DMS 273 (cell line): ENCODE measurements around the gene NME9.
A peak's percentile ranks its signal among the peaks of the same experiment; 100 is the strongest.

ENCODE experiments used
- DNase-seq: peaks from one replicate; lab custom pipeline; 2025; ENCODE audit not compliant: unreplicated experiment; lab: John Stamatoyannopoulos, UW

The NME9 gene

DNA sequence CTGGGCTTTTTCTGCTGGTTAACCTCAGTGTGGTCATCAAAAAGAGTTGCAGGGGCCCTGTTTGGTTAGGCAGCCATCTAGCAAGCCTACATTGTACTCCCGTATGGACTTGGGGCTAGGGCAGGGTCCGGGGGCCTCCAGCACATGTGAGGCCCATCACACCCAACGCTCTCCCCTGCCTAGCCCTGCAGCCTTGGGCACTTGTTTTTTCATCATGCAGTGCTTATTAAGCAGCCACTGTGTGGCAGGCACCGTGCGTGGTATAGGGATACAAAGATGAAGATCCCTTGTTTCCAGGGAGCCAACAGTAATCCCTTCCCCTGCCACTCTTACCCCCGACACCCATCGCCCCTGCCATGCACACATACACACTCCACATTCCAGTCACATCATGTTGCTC lies 32.9 kb upstream of the NME9 start:
- no peak for DNase-seq

DNA sequence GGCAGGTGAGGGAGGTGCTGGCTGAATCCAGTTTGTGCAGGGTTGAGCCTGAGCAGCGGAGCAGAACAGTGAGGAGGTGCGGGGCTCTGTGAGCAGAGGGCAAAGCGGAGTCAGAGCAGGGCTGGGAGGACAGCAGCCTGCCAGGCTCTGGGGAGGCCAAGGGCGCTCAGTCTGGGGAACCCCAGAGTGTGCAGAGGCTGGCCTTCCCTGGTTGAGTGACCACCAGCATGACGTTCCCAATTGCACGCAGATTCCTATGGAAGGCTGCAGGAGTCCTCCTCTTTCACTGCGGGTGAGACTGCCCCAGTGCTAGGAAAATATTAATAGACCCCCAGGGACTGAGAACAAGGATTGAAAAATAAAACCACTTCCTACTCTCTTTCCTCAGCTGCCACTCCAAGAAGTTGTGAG lies 31.9 kb upstream of the NME9 start:
- DNase-seq, result no peak

DNA sequence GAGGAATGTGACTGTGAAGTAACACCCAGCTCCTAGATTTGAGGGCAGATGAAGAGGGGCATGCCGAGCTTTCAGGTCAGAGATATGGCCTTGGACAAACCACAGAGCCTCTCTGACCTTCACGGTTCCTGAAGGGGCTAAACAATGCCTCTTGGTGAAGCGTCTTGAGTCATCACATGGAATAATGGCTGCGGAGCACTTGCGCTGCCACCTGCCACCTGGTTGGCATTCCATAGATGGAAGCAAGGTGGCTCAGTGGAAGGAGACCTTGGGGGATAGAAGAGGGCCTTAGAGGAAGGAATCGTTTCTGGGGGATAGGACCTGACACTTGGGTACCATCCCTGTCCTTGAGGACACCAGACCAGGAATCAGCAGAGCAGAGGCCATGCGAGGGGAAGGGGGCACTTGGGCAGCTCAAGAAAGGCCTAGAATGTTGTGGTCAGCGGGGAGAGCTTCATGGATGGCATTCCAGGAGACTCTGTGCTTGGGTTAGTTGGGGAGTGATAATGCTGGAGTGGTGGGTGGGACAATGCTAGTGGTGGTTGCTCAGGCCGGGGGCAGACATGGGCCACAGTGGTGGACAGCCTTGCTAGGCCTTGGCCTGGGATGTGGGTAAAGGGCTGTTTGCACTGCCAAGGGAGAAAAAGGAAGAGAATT lies 31.3 kb upstream of the NME9 start:
- DNase-seq, result no peak

- no peak for DNase-seq
Observed at GRCh38 chr3:138359919-138360868, 30.5 kb upstream of the NME9 start.

DNA sequence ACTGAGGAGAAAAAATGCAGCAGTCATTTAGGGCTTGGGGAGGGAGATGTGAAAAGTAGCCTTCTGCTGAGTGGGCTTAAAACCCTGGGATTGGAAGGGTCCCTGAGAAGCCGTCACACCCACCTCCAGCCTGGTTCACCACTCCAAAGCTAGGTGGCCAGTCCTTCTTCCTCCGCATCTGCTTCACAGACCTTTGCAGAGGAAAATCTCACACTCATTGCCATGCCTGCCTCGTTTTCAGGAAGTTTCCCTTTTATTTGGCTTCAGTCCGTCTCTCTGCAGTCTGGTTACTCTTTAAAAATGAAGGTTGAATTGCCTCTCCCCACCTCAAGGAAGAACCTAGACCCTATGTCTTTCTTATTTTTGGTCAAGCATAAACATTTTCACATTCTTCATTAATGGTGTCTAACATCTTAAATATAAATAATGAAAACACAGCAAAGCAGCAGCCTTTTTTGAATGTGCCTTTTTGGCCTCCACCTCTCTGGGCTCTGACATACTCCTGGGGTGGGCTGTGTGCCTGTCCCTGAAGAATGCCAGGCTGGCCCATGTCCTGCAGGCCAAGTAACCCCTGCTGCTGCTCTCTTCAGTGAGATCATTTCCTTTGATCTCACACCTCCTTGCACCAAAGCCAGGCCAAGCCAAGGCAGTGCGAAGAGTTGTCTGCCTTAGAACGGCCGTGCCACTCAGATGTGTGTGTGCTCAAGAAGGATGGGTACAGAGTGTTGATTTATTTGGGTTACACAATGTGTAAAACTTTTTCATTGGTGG lies 29.7 kb upstream of the NME9 start:
- no peak for DNase-seq

DNA sequence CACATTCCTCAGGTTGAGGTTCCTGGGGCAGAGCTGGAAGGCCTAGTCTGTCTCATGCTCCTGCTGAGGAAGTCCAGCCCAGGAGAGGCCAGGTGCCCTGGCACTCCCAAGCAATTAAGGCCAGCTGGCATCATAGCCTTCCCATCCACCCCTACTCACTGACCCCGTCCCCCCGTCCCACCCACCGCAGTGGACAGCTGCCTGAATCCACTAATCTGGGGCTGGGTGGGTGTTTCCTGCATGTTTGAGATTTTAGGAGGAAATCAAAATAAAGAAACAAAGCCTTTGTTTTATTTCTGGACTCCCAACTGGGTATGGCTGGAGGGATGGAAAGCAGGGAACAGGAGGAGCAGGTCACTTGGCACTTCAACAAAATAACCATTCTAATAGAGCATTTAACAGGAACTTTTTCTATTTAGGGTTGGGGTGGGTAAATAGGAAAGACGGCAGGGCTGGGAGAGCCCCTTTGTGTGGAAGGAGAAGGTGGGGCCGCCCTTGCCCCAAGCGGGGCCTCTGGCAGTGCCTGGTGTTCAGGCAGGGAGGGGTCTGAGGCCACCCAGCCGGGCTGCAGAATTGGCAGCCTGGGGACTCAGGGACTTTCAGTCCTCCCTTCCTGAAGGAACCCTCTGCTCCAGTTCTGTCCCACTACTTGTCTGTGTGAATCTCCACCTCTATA lies 27.2 kb upstream of the NME9 start:
- no peak for DNase-seq

DNA sequence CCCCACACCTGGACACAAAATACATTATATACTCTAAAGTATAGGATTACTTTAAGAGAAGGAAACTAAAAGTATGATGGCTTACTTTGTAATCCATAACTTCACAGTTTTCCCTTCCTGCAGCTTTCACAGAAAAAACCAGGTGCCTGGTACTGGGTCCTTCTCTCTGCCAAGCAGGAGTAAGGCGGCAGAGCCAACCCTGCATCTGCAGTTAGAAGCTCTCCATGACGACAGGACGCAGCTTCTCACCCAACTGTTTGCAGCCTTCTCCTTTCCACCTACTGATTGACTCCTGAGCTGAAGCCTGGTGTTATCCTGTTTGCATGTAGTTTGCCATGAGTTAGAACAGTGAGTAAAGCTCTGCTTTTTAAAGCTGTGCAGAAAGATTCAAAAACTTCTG lies 25.4 kb upstream of the NME9 start:
- DNase-seq, result no peak

DNA sequence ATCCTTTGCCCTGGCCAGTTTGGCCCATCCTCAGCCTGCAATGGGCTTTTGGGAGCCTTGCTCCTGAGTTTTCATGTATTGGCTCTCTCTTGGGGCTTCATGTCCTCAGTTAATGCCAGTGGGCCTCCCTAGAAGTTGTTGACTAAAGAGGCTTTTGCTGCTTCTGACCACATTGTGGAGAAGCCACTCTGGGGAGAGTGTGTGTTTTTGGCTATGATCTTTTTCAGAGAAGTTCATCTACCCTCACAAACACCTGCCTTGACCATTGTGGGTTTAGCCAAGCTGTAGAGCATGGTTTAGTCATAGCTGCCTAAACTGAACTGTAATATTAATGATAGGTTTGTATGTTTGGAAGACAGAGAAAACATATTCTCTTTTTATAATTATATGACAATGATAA lies 24.7 kb upstream of the NME9 start:
- no peak for DNase-seq

DNA sequence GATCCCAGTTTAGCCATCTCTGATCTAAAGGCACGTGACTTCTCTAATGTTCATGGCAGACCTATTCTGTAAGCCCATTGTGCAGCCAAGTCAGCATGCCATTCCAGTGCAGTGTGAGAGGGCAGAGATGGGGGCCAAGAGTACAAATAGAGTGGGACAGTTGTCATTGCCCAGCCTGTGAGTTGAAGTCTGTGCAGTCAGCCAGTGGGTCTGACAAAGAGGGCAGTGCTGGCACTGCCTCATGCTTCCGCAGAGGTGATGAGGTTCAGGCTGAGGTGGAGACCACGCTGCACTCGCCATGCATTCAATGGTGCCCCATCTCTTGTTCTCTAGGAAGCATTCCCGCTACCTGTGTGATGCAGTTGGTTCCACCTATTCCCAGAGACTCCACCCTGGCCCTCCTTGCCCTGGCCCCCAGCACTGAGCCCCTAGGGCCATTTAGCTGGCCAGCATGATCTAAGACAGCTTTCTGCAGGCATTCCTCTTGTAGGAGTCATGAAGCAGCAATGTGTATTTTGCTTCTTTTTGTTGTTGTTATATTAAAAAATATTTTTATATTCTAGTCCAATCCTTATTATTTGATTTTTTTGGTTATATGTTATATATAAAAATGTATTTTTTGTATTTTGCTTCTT lies 22.4 kb upstream of the NME9 start:
- DNase-seq, result no peak

- DNase-seq, result no peak
Observed at GRCh38 chr3:138351151-138351550, 21.5 kb upstream of the NME9 start.

DNA sequence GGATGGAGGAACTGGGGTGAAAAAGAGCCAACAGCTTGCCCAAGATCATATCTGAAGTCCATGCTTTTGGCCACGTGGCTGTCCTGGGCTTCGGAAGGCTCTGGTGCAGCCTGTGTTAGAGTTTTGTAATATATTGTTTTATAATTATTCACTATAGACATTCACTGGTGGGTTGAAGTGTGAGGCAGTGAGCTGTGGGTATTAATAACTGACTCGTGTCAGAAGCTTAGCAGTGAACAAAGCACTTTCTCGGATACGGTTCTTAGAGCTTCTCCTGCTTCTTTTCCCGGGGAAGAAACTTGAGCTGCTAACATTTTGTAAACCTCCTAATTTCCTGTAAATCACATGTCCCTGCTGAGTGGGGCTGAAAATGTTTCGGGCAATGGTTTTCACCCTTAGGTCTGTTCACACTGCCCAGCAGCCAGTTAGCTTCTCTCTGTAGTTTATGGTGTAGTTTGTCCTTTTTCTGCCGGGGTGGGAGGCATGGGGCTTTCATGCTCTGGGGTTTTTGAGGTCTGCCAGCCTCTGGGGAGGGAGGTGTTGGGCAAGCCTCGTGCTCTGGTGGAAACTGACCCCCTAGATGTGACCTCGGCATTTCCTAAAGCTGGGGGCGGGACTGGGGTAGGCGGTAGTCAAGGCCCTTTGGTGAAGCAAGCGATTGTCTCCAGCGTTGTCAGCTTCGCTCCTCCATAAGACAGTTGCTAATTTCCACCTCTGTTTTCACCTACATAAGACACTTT lies 20.4 kb upstream of the NME9 start:
- DNase-seq, result peak; percentile 41

- peak; percentile 66 for DNase-seq
Observed at GRCh38 chr3:138348754-138349739, 19.4 kb upstream of the NME9 start.

DNA sequence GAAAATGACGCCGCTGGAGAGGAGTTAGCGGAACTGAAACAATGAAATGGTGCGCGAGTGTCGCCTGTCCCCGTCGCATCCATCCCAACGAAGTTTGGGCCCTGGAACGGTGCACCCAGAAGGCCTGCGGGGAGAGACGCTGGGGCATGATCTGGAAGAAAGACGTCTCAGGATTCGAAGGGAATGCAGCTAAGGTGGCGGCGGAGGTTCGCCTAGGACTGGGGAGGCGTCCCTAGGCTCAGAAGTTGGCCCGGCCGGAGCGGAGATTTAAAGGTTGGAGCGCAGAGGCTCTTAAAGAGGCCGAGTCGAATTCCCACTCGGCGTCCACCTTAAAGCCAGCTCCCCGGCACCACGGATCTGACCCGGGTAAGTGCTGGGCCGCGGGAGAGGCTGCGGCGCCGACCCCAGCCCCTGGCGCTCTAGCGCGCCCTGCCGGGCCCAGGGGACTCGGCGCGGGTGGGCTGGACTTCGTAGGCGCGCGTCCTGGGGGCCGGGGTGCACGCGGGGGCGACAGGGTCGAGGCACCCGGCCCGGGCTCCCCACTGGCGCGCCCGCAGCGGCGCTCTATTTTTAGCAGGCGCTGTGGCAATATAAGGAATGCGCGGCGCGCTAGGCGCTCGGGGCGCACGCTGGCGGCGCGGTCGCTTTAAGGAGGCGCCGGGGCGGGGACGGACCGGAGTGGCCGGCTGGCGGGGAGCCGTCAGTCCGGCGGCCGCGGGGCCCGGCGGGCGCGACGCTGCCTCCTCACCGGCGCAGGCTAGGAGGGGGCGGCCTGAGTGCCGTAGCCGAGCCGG lies 18.5 kb upstream of the NME9 start, which contains the start of gene MRAS:
TSS of gene MRAS (plus strand) at position 620 of the 794 bp plus-strand sequence. CDS start 24,305 bp downstream, outside the sequence.
- peak; percentile 86 for DNase-seq

- no peak for DNase-seq
Observed at GRCh38 chr3:138344754-138345153, 15.1 kb upstream of the NME9 start.

DNA sequence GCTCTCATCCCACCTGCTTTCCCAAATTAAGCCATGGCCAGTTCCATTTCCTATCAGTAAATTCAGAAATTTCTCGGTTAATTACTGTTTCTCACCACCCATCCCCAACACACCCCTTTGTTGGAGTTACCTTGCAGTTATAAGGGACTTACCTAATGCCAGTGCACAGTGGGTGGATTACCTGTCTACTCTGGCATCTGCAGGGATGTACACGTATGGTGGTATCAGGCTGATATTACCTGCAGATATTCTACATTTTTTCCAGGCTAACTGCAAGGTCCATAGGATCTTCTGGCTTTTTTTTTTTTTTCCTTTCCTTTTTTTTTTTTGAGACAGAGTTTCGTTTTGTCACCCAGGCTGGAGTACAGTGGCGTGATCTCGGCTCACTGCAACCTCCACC lies 10.9 kb upstream of the NME9 start:
- DNase-seq, result no peak

GRCh38 chr3:138338811-138339210 lies 9.2 kb upstream of the NME9 start:
- peak; percentile 98 for DNase-seq

- peak; percentile 39 for DNase-seq
Observed at GRCh38 chr3:138338244-138338643, 8.6 kb upstream of the NME9 start.
